Measurements from ENCODE around the gene SRGAP1. TPM values are rescaled to one million over a fixed set of nuclear protein-coding genes. Genes with fewer than 3 reads are reported as not detected.

The SRGAP1 gene
- total RNA-seq, 1 experiment from 2014 or later = 28.3 TPM

GRCh38 chr12:64187370-64187769 lies 342.9 kb downstream of the SRGAP1 start:
- intact Hi-C loops (cut with micrococcal nuclease; ENCODE audit: unreplicated experiment) = loop anchor here (10.0 kb wide), 1 partner anchor 273 kb away; no protein-coding TSS in a partner anchor
- Mint-ChIP-seq H3K27ac (ENCODE audit: unreplicated experiment) (no peak overlapping the region), H3K27me3 (ENCODE audit: unreplicated experiment) (no peaks in the 10 kb centered on the region), H3K36me3 (ENCODE audit: insufficient read depth, unreplicated experiment) (no peaks in the 10 kb centered on the region), H3K4me1 (ENCODE audit: low read depth, unreplicated experiment) (peaks cover 13% of the 10 kb centered on the region), H3K4me3 (ENCODE audit: low read depth, unreplicated experiment) (no peak overlapping the region), H3K9me3 (ENCODE audit: low read depth, unreplicated experiment) (no peaks in the 10 kb centered on the region)
- no peak for DNase-seq
- CTCF ChIA-PET = no interaction called here
- no TSS peak for BruUV-seq (replicated peaks)
- TF ChIP-seq, protein P1, sequence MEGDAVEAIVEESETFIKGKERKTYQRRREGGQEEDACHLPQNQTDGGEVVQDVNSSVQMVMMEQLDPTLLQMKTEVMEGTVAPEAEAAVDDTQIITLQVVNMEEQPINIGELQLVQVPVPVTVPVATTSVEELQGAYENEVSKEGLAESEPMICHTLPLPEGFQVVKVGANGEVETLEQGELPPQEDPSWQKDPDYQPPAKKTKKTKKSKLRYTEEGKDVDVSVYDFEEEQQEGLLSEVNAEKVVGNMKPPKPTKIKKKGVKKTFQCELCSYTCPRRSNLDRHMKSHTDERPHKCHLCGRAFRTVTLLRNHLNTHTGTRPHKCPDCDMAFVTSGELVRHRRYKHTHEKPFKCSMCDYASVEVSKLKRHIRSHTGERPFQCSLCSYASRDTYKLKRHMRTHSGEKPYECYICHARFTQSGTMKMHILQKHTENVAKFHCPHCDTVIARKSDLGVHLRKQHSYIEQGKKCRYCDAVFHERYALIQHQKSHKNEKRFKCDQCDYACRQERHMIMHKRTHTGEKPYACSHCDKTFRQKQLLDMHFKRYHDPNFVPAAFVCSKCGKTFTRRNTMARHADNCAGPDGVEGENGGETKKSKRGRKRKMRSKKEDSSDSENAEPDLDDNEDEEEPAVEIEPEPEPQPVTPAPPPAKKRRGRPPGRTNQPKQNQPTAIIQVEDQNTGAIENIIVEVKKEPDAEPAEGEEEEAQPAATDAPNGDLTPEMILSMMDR (IDR thresholded peaks at IDR 0.05; ENCODE audit: unreplicated experiment) = no peak

DNA sequence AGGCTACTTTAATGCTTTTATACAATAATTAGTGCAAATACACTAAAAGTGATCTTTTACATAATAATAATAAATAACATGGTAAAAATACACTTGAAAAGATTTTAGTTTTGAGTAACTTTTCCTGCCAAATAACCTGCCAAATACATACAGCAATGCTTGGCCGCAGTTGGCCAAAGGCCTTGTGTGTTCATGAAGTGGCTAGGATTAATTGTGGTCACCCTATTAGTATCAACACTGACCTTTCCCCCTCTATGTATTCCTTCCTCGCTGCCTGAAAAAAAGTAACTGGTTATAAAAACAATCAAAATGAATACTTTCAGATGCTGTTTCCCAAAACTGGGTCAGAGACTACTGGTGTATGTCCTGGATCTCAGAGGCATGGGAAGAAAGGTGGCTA lies 343.3 kb downstream of the SRGAP1 start:
- H3K27ac Mint-ChIP-seq (ENCODE audit: unreplicated experiment) = no peak overlapping the region
- no peaks in the 10 kb centered on the region for H3K27me3 Mint-ChIP-seq (ENCODE audit: unreplicated experiment)
- no TSS peak for BruUV-seq (replicated peaks)
- CTCF ChIA-PET = no interaction called here
- no peak for DNase-seq
- no peaks in the 10 kb centered on the region for H3K9me3 Mint-ChIP-seq (ENCODE audit: low read depth, unreplicated experiment)
- TF ChIP-seq, protein P1 (IDR thresholded peaks at IDR 0.05; ENCODE audit: unreplicated experiment) = no peak
- no peak overlapping the region for H3K4me3 Mint-ChIP-seq (ENCODE audit: low read depth, unreplicated experiment)
- H3K4me1 Mint-ChIP-seq (ENCODE audit: low read depth, unreplicated experiment) = peaks cover 9% of the 10 kb centered on the region
- intact Hi-C loops (cut with micrococcal nuclease; ENCODE audit: unreplicated experiment) = loop anchor here (10.0 kb wide), 1 partner anchor 273 kb away; no protein-coding TSS in a partner anchor
- H3K36me3 Mint-ChIP-seq (ENCODE audit: insufficient read depth, unreplicated experiment) = no peaks in the 10 kb centered on the region

DNA sequence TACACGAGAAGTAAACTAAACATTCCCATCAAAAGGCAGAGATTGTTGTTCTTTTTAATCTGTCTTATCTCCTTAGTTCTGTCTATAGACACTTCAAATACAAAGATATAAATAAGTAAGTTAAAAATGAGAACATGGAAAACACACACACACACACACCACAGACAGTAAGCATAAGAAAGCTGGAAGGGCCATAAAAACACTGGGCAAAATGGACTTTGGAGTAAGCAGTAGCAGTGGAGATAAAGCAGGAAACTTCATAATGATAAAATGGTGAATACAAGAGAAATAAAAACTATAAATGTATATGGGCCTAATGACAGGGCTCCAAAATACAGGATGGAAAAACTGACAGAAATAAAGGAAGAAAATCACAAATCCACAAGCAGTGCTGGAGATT lies 345.0 kb downstream of the SRGAP1 start:
- no peak for DNase-seq
- Mint-ChIP-seq H3K9me3 (ENCODE audit: low read depth, unreplicated experiment) (no peaks in the 10 kb centered on the region), H3K27me3 (ENCODE audit: unreplicated experiment) (no peaks in the 10 kb centered on the region), H3K4me1 (ENCODE audit: low read depth, unreplicated experiment) (peaks cover 8% of the 10 kb centered on the region), H3K4me3 (ENCODE audit: low read depth, unreplicated experiment) (no peak overlapping the region), H3K27ac (ENCODE audit: unreplicated experiment) (no peak overlapping the region), H3K36me3 (ENCODE audit: insufficient read depth, unreplicated experiment) (no peaks in the 10 kb centered on the region)
- TF ChIP-seq, protein P1 (IDR thresholded peaks at IDR 0.05; ENCODE audit: unreplicated experiment) = no peak
- no TSS peak for BruUV-seq (replicated peaks)
- intact Hi-C loops (cut with micrococcal nuclease; ENCODE audit: unreplicated experiment) = loop anchor here (10.0 kb wide), 1 partner anchor 275 kb away; no protein-coding TSS in a partner anchor
- CTCF ChIA-PET = no interaction called here

- no peaks in the 10 kb centered on the region for H3K36me3 Mint-ChIP-seq (ENCODE audit: insufficient read depth, unreplicated experiment)
- TF ChIP-seq, protein P1 (IDR thresholded peaks at IDR 0.05; ENCODE audit: unreplicated experiment) = no peak
- intact Hi-C loops (cut with micrococcal nuclease; ENCODE audit: unreplicated experiment) = no loop called here
- no peak overlapping the region for H3K4me3 Mint-ChIP-seq (ENCODE audit: low read depth, unreplicated experiment)
- H3K27me3 Mint-ChIP-seq (ENCODE audit: unreplicated experiment) = no peaks in the 10 kb centered on the region
- BruUV-seq (replicated peaks) = no TSS peak
- H3K4me1 Mint-ChIP-seq (ENCODE audit: low read depth, unreplicated experiment) = peaks cover 8% of the 10 kb centered on the region
- no peak for DNase-seq
- CTCF ChIA-PET = interaction anchor here (0.6 kb wide), 2 partner anchors 28 to 1634 kb away, joined by 3 to 5 read pairs; partner anchors contain the start of gene HMGA2
- no peaks in the 10 kb centered on the region for H3K9me3 Mint-ChIP-seq (ENCODE audit: low read depth, unreplicated experiment)
- H3K27ac Mint-ChIP-seq (ENCODE audit: unreplicated experiment) = no peak overlapping the region
These were observed 345.6 kb downstream of the SRGAP1 start for GRCh38 chr12:64190140-64190539.
